Left ventricle myocardium inferior (tissue), 1 donor: ENCODE measurements around the gene MIGA2. TPM values are rescaled to one million over a fixed set of nuclear protein-coding genes. Genes with fewer than 3 reads are reported as not detected.

Experiments used
- DNase-seq: peaks from one replicate; pipeline ENCODE4 v3.0.0-alpha.2; 2020
- H3K27ac ChIP-seq: fragments of 200-600 bp; replicated peaks from 2 replicates; pipeline ENCODE4 v1.8.0; 2021
- H3K27me3 ChIP-seq: fragments of 200-600 bp; 2 replicates; pipeline ENCODE4 v1.8.0; 2021; ENCODE audit warnings: low read depth
- H3K36me3 ChIP-seq: fragments of 200-600 bp; 2 replicates; pipeline ENCODE4 v1.8.0; 2021
- H3K4me1 ChIP-seq: fragments of 200-600 bp; 2 replicates; pipeline ENCODE4 v1.8.0; 2021
- H3K4me3 ChIP-seq: fragments of 200-600 bp; 2 replicates; pipeline ENCODE4 v1.8.0; 2021; ENCODE audit warnings: mild to moderate bottlenecking, moderate library complexity
- H3K9me3 ChIP-seq: fragments of 200-600 bp; replicated peaks from 2 replicates; pipeline ENCODE4 v1.8.0; 2021
- CTCF ChIP-seq: fragments of 200-600 bp; IDR thresholded peaks from 2 replicates; pipeline ENCODE4 v1.8.0; 2021; ENCODE audit warnings: antibody characterized with exemption, mild to moderate bottlenecking, borderline replicate concordance
- intact Hi-C: fragments of 100-400 bp; cut with micrococcal nuclease; formaldehyde crosslinking; loops from one replicate; pipeline ENCODE4 v1.11.0; 2022
- total RNA-seq: library from RNA; stranded (reverse); fragmentation: NEBNext Ultra II Directional; extraction: Animal tissue kit (Norgen Biotek cat#: 25700); gene quantifications from one replicate; pipeline ENCODE4 v1.2.1, GENCODE V29; 2021
- donor health status: DM: no; HTN: yes; CAD: no; lungs with severe emphysema.

Gene MIGA2
- total RNA-seq, 1 donor from 2014 or later: 35.6 TPM

DNA sequence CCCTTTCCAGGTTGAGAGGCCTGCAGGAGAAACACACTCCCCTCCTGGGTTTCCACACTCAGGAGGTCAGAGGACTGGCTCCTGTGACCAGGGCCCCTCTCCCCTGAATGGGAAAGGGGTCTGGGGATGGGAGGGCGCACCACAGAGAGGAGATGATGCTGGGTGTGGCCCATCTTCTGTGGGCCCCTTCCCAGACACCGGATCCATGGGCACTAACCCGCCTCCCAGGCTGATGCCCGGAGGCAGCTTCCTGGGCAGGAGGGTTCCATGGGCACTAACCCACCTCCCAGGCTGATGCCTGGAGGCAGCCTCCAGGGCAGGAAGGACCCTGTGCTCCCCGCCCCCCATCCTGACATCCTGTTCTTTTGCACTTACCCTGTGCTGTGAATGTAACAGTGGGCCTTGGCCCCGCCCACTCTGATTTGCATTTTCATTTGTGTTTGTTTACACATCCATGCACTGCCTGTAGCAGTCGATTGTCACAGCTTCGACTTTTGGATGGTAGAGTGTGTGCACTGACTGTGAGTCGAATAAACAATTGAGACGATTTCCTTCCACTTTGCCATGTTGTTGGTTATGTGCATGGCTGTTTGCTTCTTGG lies 35.2 kb downstream of the MIGA2 start:
- no peak overlapping the region for H3K27ac ChIP-seq
- intact Hi-C loops: no loop called here
- no peak overlapping the region for H3K4me3 ChIP-seq
- H3K9me3 ChIP-seq: no peaks in the 10 kb centered on the region
- DNase-seq: no peak
- peaks cover 37% of the 10 kb centered on the region for H3K36me3 ChIP-seq
- no peaks in the 10 kb centered on the region for H3K27me3 ChIP-seq
- peaks cover 22% of the 10 kb centered on the region for H3K4me1 ChIP-seq
- no peak for TF ChIP-seq CTCF

DNA sequence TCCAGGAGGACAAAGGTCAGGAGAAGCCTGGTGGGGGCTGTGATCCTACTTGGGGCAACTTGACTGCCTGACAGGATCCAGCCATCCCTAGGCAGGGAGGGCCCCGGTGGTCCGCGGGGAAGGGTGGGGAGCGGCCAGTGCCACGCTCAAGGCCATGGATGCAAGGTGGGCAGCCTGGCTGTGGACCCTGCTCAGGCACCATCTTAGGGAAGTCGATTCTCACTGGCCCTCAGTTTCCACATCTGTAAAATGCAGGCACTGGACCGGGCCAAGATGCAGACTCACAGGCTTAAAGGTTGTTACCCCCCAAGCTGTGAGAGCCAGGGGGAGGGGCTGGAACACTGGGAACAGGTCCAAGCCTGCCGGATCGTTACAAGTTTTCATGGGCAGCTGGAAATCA lies 35.7 kb downstream of the MIGA2 start:
- Histone ChIP-seq H3K9me3 (no peaks in the 10 kb centered on the region), H3K27ac (no peak overlapping the region), H3K36me3 (peaks cover 35% of the 10 kb centered on the region), H3K4me1 (peaks cover 22% of the 10 kb centered on the region), H3K27me3 (no peaks in the 10 kb centered on the region), H3K4me3 (no peak overlapping the region)
- no peak for DNase-seq
- intact Hi-C loops: no loop called here
- TF ChIP-seq CTCF: no peak

DNA sequence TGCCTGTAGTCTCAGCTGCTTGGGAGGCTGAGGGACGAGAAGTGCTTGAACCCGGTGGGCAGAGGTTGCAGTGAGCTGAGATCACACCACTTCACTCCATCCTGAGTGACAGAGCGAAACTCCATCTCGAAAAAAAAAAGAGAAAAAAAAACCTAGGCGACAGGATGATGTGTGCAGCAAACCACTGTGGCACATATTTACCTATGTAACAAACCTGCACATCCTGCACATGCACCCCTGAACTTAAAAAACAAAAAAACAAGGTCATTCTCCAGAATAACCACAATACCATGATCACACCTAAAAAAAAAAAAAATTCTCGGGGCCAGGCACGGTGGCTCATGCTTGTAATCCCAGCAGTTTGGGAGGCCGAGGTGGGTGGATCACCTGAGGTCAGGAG lies 37.0 kb downstream of the MIGA2 start:
- intact Hi-C loops: no loop called here
- no peak overlapping the region for H3K27ac ChIP-seq
- peaks cover 18% of the 10 kb centered on the region for H3K4me1 ChIP-seq
- no peak for DNase-seq
- H3K4me3 ChIP-seq: no peak overlapping the region
- no peak for TF ChIP-seq CTCF
- H3K36me3 ChIP-seq: peaks cover 23% of the 10 kb centered on the region
- H3K9me3 ChIP-seq: no peaks in the 10 kb centered on the region
- H3K27me3 ChIP-seq: no peaks in the 10 kb centered on the region

DNA sequence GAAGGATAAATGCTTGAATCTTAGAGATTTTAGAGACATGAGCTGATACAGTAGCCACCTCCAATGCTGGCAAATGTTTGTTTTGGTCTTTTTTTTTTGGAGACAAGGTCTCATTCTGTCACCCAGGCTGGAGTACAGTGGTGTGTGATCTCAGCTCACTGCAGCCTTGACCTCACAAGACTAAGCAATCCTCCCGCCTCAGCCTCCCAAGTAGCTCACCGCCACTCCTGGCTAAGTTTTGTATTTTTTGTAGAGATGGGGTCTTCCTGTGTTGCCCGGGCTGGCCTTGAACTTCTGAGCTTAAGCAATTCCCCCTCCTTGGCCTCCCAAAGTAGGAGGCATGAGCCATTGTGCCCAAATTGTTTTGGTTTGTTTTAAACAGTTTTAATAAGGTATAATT lies 37.7 kb downstream of the MIGA2 start:
- TF ChIP-seq CTCF: no peak
- no peak for DNase-seq
- Histone ChIP-seq H3K4me3 (no peak overlapping the region), H3K27ac (no peak overlapping the region), H3K36me3 (peaks cover 18% of the 10 kb centered on the region), H3K27me3 (no peaks in the 10 kb centered on the region), H3K4me1 (peaks cover 11% of the 10 kb centered on the region), H3K9me3 (no peaks in the 10 kb centered on the region)
- intact Hi-C loops: no loop called here

DNA sequence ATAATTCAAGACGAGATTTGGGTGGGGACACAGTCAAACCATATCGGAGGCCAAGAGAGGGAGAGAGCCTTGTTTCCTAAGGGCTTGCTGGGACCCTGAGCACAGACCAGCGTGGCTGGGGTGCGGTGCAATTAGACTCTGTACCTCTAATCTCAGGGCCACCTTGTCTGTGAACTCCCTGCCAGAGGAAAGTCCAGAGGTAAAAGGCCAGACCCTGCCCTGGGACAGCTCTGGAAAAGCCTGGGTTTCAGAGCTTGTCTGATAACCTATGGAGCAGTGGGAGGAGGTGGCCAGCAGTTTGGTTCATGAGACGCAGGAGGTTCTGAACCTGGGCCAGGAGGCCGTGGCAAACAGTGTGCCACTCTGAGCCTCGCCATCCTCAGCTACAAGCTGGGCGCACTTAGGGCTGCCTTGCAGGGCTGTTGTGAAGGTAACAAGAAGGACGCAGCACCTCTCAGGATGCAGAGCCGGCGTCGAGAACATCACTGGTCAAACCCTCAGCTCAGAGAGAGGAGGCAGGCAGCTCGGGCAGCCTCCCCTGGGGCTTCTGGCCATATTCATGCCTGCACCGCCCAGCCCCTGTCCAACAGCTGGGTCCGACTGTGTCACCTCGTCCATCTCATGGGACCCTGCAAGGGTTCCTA lies 39.7 kb downstream of the MIGA2 start:
- intact Hi-C loops: no loop called here
- no peaks in the 10 kb centered on the region for H3K27me3 ChIP-seq
- DNase-seq: no peak
- H3K27ac ChIP-seq: no peak overlapping the region
- no peak overlapping the region for H3K4me3 ChIP-seq
- peaks cover 5% of the 10 kb centered on the region for H3K36me3 ChIP-seq
- H3K9me3 ChIP-seq: no peaks in the 10 kb centered on the region
- peaks cover 10% of the 10 kb centered on the region for H3K4me1 ChIP-seq
- no peak for TF ChIP-seq CTCF
